ENCODE data around the gene GJD2.

- TF ChIP-seq CTCF (IDR thresholded peaks at IDR 0.05; ENCODE audit: low read depth, low read length, missing input control) (no peak), RAD21 (IDR thresholded peaks at IDR 0.05) (no peak), MAX (IDR thresholded peaks at IDR 0.05) (no peak), GABPA (IDR thresholded peaks at IDR 0.05 in 1 of 2, conservative IDR thresholded peaks at IDR 0.05 in 1 of 2) (no peak), JUND (IDR thresholded peaks at IDR 0.05) (no peak), TAF1 (conservative IDR thresholded peaks at IDR 0.05) (no peak), REST (IDR thresholded peaks at IDR 0.05) (no peak), YY1 (IDR thresholded peaks at IDR 0.05) (no peak), EGR1 (IDR thresholded peaks at IDR 0.05; ENCODE audit: low read depth in 2 of 2) (no peak), SP1 (IDR thresholded peaks at IDR 0.05) (no peak), FOXA1 (IDR thresholded peaks at IDR 0.05) (no peak), ZBTB33 (IDR thresholded peaks at IDR 0.05) (no peak), RXRA (IDR thresholded peaks at IDR 0.05) (no peak)
These were observed 29.2 kb upstream of the GJD2 start for GRCh38 chr15:34783991-34784390.
